Fibroblast of mammary gland (primary cell): ENCODE measurements around the gene SORCS2.

Experiments used
- DNase-seq: peaks from one replicate; pipeline ENCODE4 v3.0.0-alpha.2; 2010; ENCODE audit warnings: low read depth
- H3K4me3 ChIP-seq: 2 replicates; pipeline ENCODE4 v1.5.1; 2011; ENCODE audit warnings: low read depth, mild to moderate bottlenecking, low read length, moderate library complexity; ENCODE audit not compliant: control insufficient read depth
- TF ChIP-seq, protein P1 (sequence below): conservative IDR thresholded peaks from 2 replicates; pipeline ENCODE4 v1.5.1; 2011; ENCODE audit warnings: low read depth, low read length, inconsistent platforms; ENCODE audit not compliant: control insufficient read depth, insufficient read depth

Gene SORCS2

GRCh38 chr4:7659429-7660175 is 467.3 kb downstream of the SORCS2 start:
- TF ChIP-seq, protein P1, sequence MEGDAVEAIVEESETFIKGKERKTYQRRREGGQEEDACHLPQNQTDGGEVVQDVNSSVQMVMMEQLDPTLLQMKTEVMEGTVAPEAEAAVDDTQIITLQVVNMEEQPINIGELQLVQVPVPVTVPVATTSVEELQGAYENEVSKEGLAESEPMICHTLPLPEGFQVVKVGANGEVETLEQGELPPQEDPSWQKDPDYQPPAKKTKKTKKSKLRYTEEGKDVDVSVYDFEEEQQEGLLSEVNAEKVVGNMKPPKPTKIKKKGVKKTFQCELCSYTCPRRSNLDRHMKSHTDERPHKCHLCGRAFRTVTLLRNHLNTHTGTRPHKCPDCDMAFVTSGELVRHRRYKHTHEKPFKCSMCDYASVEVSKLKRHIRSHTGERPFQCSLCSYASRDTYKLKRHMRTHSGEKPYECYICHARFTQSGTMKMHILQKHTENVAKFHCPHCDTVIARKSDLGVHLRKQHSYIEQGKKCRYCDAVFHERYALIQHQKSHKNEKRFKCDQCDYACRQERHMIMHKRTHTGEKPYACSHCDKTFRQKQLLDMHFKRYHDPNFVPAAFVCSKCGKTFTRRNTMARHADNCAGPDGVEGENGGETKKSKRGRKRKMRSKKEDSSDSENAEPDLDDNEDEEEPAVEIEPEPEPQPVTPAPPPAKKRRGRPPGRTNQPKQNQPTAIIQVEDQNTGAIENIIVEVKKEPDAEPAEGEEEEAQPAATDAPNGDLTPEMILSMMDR = no peak
- no peak for DNase-seq
- H3K4me3 ChIP-seq = no peak overlapping the region

DNA sequence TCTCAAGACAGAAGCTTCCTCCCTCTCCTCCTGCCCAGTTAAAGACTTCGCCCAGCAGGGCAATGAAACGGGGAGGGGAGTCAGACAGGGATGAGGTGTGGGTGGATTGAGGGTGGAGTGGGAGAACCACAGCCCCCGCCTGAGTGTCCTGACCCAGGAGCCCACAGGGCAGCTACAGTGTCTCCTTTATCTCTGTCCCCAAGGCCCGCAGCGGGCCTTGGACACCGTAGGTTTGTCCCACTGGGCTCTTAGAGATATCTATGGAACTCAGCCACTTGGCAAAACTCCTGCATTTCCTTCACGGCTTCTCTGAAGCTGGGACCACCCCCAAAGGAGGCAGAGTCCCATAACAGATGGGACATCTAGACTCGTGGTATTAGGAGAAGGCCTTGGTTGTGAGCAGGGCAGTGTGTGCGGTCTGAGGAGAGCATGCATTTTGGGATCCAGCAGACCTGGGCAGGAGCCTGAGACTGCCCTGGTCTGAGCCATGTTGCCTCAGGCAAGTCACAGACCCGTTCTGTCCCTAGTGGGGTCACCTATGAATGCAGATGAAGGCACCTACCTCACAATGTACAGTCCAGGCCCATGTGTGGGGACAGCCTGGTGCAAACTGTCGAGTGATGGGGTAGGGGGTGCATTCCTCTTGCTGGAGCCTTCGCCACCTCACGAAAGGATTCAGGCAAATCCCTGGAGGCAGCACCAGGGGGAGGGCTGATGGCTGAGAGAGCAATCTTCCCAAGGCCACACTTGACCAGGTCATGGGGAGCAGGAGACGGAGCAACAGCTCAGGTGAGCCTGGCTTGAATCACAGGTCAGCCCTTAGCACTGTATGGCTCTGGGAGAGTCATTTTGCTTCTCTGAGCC is 468.1 kb downstream of the SORCS2 start:
- DNase-seq = no peak
- no peak overlapping the region for H3K4me3 ChIP-seq
- TF ChIP-seq, protein P1 = no peak

DNA sequence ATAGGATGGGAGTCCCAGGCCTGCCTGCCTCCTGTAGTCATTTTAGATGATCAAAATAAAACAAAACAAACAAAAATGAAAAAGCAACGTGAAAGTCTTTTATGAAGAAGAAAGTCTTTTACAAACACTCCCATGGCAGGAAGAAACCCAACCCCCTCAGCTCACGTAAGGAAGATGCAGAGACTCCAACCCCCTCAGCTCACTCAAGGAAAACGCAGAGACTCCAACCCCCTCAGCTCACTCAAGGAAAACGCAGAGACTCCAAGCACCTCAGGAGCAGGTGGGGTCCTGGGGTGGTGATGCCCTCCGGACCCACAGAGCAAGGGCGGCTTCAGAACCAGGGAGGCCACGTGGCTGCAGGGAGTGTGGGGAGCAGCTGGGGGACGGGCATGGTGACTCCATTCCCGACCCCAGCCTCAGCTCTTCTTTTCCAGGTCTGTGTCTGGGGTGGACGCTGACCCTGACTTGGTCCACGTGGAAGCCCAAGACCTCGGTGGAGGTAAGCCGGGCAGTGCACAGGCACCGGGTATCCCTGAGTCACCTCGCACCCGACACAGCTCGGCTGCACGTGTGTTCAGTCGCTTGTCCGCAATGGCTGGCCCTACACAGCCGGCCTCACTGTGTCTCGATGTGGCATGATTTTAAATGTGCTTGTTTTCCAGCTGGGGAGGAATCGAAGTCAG is 468.9 kb downstream of the SORCS2 start:
- TF ChIP-seq, protein P1 = no peak
- no peak overlapping the region for H3K4me3 ChIP-seq
- DNase-seq = no peak

GRCh38 chr4:7661846-7662506 is 469.6 kb downstream of the SORCS2 start:
- no peak overlapping the region for H3K4me3 ChIP-seq
- TF ChIP-seq, protein P1 = no peak
- DNase-seq = no peak

DNA sequence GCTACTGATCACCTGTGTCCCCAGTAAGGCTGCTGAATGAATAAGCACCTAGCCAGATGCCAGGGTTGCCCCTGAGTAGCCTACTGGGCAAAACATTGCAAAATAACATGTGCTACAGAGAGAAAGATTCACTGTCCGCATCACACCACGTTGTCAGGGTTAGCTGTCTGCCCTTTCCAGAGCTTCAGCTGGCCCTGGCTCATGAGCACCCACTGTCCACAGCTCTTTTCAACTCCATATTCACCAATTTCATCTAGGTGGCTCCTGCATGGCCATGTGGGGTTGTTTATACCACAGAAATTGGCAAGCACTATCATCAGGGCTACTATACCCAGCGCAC is 470.1 kb downstream of the SORCS2 start:
- TF ChIP-seq, protein P1 = no peak
- DNase-seq = no peak
- no peak overlapping the region for H3K4me3 ChIP-seq

GRCh38 chr4:7663075-7663541 is 470.8 kb downstream of the SORCS2 start:
- TF ChIP-seq, protein P1 = no peak
- no peak for DNase-seq
- no peak overlapping the region for H3K4me3 ChIP-seq
